Activated naive CD8-positive, alpha-beta T cell (primary cell): Measurements from ENCODE around the gene PAX5.

Experiments used
- H3K27ac Mint-ChIP-seq: one replicate; pipeline ENCODE4 v1.8.0; 2021; ENCODE audit warnings: mixed read lengths
- H3K27me3 Mint-ChIP-seq: one replicate; pipeline ENCODE4 v1.8.0; 2021; ENCODE audit warnings: mixed read lengths
- H3K36me3 Mint-ChIP-seq: one replicate; pipeline ENCODE4 v1.8.0; 2021; ENCODE audit warnings: mixed read lengths
- H3K4me1 Mint-ChIP-seq: one replicate; pipeline ENCODE4 v1.8.0; 2021; ENCODE audit warnings: low read depth, mixed read lengths
- H3K4me3 Mint-ChIP-seq: one replicate; pipeline ENCODE4 v1.8.0; 2021; ENCODE audit warnings: mild to moderate bottlenecking, mixed read lengths
- H3K9me3 Mint-ChIP-seq: one replicate; pipeline ENCODE4 v1.8.0; 2021; ENCODE audit warnings: low read depth, mixed read lengths

Gene PAX5

DNA sequence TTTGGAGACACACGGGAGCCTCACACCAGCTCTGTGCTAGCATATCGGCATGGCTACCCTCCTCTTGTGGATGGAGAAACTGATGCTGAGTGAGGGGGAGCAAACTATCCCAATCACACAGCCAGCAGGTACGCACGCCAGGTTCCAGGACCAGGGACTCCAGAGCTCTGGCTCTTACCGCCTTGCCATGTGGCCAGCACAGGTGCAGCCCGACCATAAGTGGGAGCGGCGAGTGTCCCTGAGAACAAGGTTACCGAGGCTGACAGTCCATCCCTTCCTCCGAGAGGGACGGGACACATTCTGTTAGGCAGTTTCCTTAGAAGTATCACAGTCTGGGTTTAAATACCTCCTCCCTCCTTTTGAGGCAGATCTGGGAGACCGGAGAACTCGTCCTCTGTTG is 86.0 kb downstream of the PAX5 start:
- H3K36me3 Mint-ChIP-seq, result no peaks in the 10 kb centered on the region
- no peak overlapping the region for H3K4me3 Mint-ChIP-seq
- H3K4me1 Mint-ChIP-seq, result no peaks in the 10 kb centered on the region
- H3K27me3 Mint-ChIP-seq, result peaks cover 3% of the 10 kb centered on the region
- H3K27ac Mint-ChIP-seq, result no peak overlapping the region
- H3K9me3 Mint-ChIP-seq, result no peaks in the 10 kb centered on the region

DNA sequence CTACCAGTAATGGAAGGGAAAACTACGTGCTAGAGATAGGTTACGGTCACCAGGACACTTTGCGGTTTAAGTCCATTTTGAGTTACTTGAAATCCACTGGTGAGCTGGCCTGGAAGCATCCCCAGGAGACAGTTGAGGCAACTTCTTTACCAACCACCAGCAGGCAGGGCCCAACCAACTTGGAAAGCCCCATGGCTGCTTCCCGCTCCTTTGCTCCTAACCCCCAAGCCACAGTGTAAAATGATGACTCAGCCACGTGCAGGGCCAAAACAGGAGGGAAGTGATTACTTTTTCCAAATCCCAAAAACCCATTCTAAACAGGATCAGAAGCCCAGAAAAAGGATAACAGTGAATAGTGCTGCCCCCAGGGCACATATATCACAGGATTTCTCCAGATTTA is 87.4 kb downstream of the PAX5 start:
- H3K4me3 Mint-ChIP-seq, result no peak overlapping the region
- H3K9me3 Mint-ChIP-seq, result no peaks in the 10 kb centered on the region
- no peaks in the 10 kb centered on the region for H3K4me1 Mint-ChIP-seq
- peaks cover 3% of the 10 kb centered on the region for H3K27me3 Mint-ChIP-seq
- H3K36me3 Mint-ChIP-seq, result no peaks in the 10 kb centered on the region
- no peak overlapping the region for H3K27ac Mint-ChIP-seq

DNA sequence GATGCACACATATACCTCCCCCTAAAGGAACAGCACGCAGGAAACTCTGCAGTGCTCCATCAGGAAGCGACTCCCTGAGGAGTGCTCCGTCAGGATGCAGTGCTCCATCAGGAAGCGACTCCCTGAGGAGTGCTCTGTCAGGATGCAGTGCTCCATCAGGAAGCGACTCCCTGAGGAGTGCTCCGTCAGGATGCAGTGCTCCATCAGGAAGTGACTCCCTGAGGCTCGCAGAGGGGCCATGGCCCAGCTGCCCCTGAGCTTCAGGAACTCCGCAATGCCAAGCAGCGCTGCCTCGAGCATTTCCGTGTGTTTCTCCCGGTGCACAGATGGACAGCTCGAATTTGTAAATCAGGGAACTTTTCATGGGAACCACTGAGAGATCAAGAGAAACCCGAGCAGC is 88.1 kb downstream of the PAX5 start:
- H3K36me3 Mint-ChIP-seq, result no peaks in the 10 kb centered on the region
- H3K9me3 Mint-ChIP-seq, result no peaks in the 10 kb centered on the region
- no peak overlapping the region for H3K4me3 Mint-ChIP-seq
- H3K27ac Mint-ChIP-seq, result no peak overlapping the region
- H3K27me3 Mint-ChIP-seq, result peaks cover 3% of the 10 kb centered on the region
- no peaks in the 10 kb centered on the region for H3K4me1 Mint-ChIP-seq

DNA sequence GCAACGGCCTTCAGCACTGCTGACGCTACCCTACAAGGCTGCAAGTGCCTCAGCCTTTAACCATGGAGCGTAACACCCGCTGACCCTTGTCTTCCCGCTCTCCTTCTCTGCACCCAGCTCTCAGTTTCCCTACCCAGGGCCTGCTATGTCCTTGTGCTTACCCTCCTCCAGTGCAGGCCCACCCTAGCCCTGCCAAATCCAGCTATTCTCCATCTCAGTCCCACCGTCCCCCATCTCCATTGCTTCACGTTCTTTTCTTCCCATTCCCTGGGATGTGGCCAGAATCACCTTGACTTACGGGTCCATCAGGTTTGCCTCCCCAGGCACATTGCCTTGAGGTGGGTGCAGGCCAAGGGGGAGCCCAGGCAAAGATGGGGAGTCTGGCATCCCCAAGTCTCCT is 91.2 kb downstream of the PAX5 start:
- H3K9me3 Mint-ChIP-seq, result no peaks in the 10 kb centered on the region
- no peaks in the 10 kb centered on the region for H3K27me3 Mint-ChIP-seq
- H3K4me3 Mint-ChIP-seq, result no peak overlapping the region
- no peak overlapping the region for H3K27ac Mint-ChIP-seq
- no peaks in the 10 kb centered on the region for H3K36me3 Mint-ChIP-seq
- H3K4me1 Mint-ChIP-seq, result no peaks in the 10 kb centered on the region

DNA sequence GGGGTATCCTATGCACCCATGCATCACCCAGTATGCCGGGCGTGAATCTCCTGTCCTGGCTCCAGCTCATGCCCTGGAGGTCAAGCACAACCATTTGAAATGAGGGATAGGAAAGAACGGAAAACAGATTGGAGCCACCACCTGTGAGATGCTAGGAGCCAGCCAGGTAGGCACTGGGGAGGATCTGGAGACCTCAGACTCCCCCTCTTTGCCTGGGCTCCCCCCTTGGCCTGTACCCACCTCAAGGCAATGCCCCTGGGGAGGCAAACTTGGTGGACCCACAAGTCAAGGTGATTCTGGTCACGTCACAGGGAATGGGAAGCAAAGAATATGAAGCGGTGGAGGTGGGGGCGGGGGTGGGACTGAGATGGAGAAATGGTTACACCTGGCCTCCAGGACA is 92.6 kb downstream of the PAX5 start:
- H3K4me3 Mint-ChIP-seq, result no peak overlapping the region
- no peaks in the 10 kb centered on the region for H3K9me3 Mint-ChIP-seq
- no peaks in the 10 kb centered on the region for H3K36me3 Mint-ChIP-seq
- no peaks in the 10 kb centered on the region for H3K27me3 Mint-ChIP-seq
- H3K27ac Mint-ChIP-seq, result no peak overlapping the region
- no peaks in the 10 kb centered on the region for H3K4me1 Mint-ChIP-seq

DNA sequence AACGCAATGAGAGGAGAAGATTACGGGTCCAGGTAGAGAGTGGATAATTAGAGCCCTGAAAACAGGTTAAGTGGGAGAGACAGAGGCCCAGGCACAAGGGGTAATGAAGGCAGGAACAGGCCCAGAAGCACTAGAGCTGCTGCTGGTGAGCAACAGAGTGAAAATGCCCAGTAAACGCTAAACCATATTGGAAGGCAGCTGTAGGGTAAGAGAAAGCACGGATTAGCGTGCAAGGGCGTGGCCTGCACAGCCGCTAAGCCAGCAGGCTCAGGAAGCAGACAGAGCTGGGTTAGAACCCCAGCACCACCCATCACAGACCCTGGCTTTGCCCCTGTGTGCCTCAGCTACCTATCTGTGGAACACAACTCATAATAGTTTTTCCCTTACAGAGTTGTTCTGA is 93.2 kb downstream of the PAX5 start:
- Mint-ChIP-seq H3K36me3 (no peaks in the 10 kb centered on the region), H3K4me1 (no peaks in the 10 kb centered on the region), H3K9me3 (no peaks in the 10 kb centered on the region), H3K4me3 (no peak overlapping the region), H3K27me3 (no peaks in the 10 kb centered on the region), H3K27ac (no peak overlapping the region)

DNA sequence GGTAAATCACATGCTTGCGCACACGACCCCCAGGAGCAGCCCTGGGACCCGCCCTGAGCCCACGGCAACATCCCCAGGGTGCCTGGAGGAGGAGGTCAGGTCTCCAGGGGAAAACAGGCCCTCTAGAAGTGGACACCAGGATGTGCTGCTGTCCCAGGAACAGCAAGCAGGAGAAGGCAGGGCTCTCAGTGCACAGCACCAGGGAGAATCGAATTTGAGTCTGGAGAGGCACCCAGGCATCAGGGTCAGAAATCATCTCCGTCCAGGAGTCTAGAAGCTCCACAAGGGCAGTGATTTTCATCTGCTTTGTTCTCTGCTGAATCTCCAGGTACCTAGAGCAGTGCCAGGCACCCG is 93.6 kb downstream of the PAX5 start:
- Mint-ChIP-seq H3K4me3 (no peak overlapping the region), H3K27me3 (no peaks in the 10 kb centered on the region), H3K9me3 (no peaks in the 10 kb centered on the region), H3K27ac (no peak overlapping the region), H3K4me1 (no peaks in the 10 kb centered on the region), H3K36me3 (no peaks in the 10 kb centered on the region)

DNA sequence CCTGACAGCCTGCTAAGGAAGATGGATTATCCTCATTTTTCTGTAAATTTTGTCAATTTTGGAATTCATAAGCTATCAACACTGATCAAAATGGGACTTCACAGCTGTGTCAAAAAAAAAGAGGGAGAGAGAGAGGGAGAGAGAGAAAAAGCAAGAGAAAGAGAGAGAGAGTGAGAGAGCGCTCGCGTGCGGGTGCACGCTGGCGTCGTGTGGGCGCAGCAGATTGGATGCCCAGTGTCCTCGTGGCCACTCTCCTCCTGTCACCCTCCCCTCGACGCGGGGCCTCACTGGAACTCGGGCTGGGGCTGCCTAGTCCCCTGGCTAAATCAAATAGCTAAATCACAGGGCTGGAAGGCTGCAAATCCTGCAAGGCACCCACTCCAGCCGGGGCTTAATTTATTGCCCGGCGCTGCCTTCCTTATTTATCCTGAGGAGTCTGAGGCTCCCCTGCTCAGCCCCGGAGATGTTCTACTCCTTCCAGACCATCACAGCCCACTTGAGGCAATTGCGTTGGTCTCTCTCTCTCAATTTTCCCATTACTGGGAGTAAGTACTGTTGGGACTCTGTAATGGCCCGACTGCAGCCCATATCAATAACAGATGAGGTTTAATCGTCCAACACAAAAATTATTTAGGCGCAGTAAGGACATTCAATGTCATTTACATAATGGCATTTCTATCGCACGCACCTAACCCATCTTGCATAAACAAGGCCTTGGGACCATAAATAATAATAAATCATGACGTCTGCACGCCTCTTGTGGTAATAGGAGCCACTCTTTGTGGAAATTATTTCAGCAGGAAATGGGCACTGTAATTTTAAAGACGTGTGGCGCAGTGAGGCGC is 94.2 kb downstream of the PAX5 start:
- Mint-ChIP-seq H3K27ac (no peak overlapping the region), H3K27me3 (no peaks in the 10 kb centered on the region), H3K4me1 (no peaks in the 10 kb centered on the region), H3K36me3 (no peaks in the 10 kb centered on the region), H3K9me3 (no peaks in the 10 kb centered on the region), H3K4me3 (no peak overlapping the region)

DNA sequence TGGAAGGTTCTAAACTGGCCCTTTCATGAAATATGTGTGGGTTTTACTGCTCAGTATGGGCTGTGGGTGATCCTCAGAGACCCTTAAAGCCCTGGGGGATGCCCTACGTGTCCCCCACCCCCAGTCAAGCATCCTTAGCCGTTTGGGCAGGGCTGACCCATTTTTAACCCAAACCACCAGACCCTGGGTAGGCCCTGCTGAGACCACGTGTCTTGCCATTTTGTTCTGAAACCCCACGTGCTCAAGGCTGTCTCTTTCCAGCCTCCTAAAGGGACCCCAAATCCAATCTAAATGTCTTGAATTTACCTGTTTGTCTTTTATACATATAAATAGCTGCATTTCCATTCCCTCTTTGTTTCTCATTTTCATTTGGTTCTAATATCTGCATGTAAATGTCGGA is 94.9 kb downstream of the PAX5 start:
- Mint-ChIP-seq H3K9me3 (no peaks in the 10 kb centered on the region), H3K4me3 (no peak overlapping the region), H3K36me3 (no peaks in the 10 kb centered on the region), H3K27me3 (no peaks in the 10 kb centered on the region), H3K27ac (no peak overlapping the region), H3K4me1 (no peaks in the 10 kb centered on the region)

DNA sequence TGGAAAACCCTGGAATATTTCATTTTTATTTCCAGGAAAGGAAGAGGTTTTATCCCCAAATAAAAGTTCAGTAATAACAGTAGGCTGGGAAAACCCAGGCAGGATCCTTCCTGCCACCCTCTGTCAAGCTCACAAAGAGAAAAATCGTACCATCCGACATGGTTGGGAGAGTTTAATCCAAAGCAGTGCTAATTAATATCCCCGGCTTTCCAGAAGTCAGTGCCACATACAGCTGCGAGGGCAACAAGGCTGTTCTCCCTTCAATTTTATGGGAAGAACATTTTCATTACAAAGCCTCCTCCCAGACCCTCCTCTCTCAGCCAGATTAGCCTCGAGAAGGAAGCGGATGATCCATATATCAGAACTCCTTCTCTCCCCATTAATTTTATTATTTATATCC is 95.5 kb downstream of the PAX5 start:
- H3K4me1 Mint-ChIP-seq, result no peaks in the 10 kb centered on the region
- H3K9me3 Mint-ChIP-seq, result no peaks in the 10 kb centered on the region
- no peak overlapping the region for H3K27ac Mint-ChIP-seq
- no peaks in the 10 kb centered on the region for H3K36me3 Mint-ChIP-seq
- no peaks in the 10 kb centered on the region for H3K27me3 Mint-ChIP-seq
- no peak overlapping the region for H3K4me3 Mint-ChIP-seq

DNA sequence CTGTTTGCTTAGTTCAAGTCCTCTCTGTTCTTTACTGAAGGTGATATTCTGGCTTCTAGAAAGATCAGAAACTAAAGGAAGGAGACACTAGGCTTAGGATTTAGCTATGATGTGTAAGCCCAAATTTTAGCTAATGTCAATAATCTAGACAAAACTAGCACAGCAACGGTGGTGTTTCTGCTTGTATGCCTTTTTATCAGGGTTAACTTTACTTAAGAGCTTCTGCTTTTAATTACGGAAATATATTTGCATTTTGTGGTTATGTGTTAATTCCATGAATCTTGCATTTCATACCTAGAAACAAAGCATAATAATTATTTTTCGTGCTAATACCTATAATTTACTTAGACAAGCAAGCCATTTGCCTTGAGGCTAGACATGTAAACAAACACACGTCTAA is 96.1 kb downstream of the PAX5 start:
- Mint-ChIP-seq H3K4me1 (no peaks in the 10 kb centered on the region), H3K27ac (no peak overlapping the region), H3K4me3 (no peak overlapping the region), H3K9me3 (no peaks in the 10 kb centered on the region), H3K36me3 (no peaks in the 10 kb centered on the region), H3K27me3 (peaks cover 2% of the 10 kb centered on the region)

DNA sequence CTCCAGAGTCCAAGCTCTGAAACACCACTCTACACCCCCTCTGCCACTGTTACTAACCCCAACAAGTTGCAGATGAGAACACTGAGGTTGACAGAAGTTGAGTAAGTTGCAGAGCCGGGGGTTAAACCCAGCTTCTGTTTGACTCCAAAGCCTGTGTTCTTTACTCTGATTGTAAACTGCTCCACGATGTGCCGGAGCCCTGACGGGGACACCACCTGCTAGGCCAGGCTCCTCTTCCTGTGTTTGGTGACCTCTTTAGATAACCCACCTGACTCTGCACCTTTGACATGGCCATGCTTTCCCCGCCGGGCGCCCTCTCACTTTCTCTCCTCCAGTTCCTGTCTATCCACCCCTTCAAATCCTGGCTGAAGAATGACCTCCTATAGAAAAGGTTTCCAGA is 96.7 kb downstream of the PAX5 start:
- Mint-ChIP-seq H3K36me3 (peaks cover under 1% of the 10 kb centered on the region), H3K4me1 (no peaks in the 10 kb centered on the region), H3K4me3 (no peak overlapping the region), H3K27ac (no peak overlapping the region), H3K9me3 (peaks cover under 1% of the 10 kb centered on the region), H3K27me3 (peaks cover 2% of the 10 kb centered on the region)

DNA sequence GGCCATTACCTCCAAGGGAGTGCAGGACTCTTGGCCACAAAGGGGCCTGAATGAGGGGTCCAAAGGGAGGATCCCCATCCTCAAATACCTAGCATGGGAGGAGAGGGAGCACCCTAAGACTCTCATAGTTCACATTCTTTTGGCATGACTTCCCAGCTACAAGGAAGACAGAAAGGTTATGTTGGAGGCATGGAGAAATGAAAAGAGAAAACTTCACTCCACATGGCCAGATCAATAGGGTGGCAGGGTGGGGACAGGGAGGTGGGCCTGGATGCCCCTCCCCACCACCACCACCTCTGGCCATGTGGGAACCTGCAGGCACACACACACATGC is 97.6 kb downstream of the PAX5 start:
- Mint-ChIP-seq H3K9me3 (peaks cover 4% of the 10 kb centered on the region), H3K4me1 (no peaks in the 10 kb centered on the region), H3K27me3 (peaks cover 7% of the 10 kb centered on the region), H3K27ac (no peak overlapping the region), H3K4me3 (no peak overlapping the region), H3K36me3 (peaks cover 3% of the 10 kb centered on the region)

DNA sequence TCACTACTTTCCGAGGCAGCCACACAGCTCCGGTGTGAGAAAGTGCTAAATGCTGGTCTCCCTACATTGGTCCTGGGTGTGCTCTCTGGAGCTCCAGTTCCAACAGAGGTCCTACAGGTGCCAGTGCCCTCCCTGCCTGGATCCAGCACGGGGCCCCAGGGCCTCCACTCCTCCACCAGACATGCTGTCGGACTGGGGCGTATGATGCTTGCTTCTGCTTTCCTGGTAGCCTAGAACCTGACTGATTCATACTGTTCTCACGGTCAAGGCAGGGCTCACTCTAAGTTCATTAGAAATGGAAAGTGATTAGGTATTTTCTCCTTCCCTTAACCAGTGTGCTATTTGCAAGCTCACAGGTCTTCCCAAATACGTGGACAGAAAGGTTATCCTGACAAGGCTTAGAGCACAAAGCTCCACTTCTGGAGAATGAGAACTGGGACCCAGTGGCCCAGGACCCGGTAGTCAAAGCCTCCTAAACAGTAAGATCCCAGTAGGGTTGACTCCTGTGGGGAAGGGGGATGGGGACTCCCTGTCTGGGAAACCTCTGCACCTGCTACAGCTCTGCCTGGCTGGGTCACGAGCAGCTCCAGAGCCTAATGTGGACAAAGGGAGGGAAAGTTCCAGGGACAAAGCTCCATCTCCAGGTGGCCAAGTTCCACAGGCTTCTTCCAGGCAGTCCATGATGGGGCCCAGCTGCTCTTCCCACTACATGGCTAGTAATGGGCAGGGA is 98.1 kb downstream of the PAX5 start:
- peaks cover 4% of the 10 kb centered on the region for H3K9me3 Mint-ChIP-seq
- no peaks in the 10 kb centered on the region for H3K4me1 Mint-ChIP-seq
- peaks cover 3% of the 10 kb centered on the region for H3K36me3 Mint-ChIP-seq
- H3K4me3 Mint-ChIP-seq, result no peak overlapping the region
- H3K27me3 Mint-ChIP-seq, result peaks cover 7% of the 10 kb centered on the region
- H3K27ac Mint-ChIP-seq, result no peak overlapping the region

DNA sequence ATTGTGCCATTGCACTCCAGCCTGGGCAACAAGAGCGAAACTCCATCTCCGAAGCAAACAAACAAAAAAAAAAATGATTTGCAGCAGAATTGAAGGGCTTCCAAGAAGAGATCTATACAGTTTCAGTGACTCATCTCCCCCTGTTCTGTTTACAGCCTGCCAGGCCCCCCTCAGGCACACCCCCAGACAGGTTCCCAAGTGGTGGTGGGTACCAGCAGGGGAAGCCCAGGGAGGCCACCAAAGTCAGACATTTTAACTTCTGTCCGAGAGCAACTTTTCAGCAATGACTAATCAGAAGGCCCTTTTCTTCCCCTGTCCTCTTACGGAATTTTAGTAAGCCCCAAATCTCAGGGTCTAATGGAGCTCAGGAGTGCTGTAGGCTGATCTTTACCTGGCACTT is 98.7 kb downstream of the PAX5 start:
- no peak overlapping the region for H3K4me3 Mint-ChIP-seq
- H3K9me3 Mint-ChIP-seq, result peaks cover 4% of the 10 kb centered on the region
- H3K27ac Mint-ChIP-seq, result no peak overlapping the region
- H3K36me3 Mint-ChIP-seq, result peaks cover 3% of the 10 kb centered on the region
- H3K4me1 Mint-ChIP-seq, result no peaks in the 10 kb centered on the region
- peaks cover 10% of the 10 kb centered on the region for H3K27me3 Mint-ChIP-seq
